Muscle of arm (tissue), 12 donors: ENCODE results near the gene AUNIP. TPM values are rescaled to one million over a fixed set of nuclear protein-coding genes. Genes with fewer than 3 reads are reported as not detected.

Experiments
- DNase-seq: peaks from one replicate; pipeline ENCODE4 v3.0.0-alpha.2; 2013
- polyA plus RNA-seq, 12 donors: library from polyadenylated mRNA; unstranded; fragments of 120-200 nt; gene quantifications; one replicate each; pipeline ENCODE4 v1.2.1, GENCODE V29; 2013; ENCODE audit not compliant: insufficient read length in 12 of 12

Gene AUNIP
- polyA plus RNA-seq, 12 donors = 0.62 to 2.2 (median 1.4) TPM; not detected in 2

DNA sequence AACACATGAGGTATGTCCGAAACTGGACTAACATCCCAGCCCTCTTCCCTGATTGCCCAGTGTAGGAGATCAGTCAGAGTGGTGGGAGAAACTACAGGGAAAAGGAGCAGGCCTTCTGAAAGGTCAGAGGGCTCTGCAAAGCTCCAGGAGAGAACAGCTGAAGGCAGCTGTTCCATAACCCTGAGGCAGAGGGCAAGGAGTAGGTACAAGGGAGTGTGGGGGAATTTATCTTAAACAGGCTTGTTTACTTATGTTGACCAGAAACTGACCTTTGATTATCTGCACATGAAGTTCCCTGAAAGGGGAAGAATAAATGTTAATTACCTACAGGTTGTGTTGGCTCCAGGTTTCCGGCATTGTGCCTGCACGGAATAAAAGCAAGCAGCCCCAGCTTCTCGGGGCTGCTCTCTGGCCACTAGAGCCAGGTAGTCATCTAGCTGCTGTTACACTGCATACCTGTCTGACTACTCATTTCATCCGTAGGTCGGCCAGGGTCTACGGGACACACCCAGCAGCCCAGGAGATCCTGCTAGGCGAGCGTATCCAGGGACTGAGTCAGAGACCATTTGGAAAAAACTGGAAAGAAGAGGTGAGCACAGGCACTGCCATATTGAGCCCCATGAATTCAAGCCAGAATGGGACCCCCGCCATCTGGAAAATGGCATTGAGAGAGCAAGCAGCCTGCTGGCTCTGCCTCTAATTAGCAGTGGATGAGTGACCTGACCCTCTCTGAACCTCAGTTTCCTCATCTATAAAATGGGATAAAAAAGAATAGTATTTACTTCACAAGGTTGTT, 31.2 kb upstream of the AUNIP start:
- no peak for DNase-seq

DNA sequence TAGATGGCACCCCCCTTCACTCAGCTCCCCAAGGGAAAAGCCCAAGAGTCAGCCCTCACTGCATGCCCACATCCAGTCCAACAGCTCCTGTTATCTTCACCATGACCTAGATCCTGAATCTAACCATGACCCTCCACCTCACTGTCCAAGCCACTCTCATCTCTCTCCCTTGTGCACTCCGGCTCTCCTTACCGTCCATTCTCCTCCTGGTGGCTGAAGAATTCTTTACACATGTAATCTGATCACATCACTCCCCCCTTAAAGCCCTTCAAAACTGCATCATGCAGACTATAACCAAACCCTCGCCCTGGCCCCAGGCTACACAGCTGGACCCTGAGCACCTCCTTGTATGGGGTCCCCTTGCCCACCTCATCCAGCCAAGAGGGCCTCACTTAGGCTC, 30.2 kb upstream of the AUNIP start:
- DNase-seq = no peak

DNA sequence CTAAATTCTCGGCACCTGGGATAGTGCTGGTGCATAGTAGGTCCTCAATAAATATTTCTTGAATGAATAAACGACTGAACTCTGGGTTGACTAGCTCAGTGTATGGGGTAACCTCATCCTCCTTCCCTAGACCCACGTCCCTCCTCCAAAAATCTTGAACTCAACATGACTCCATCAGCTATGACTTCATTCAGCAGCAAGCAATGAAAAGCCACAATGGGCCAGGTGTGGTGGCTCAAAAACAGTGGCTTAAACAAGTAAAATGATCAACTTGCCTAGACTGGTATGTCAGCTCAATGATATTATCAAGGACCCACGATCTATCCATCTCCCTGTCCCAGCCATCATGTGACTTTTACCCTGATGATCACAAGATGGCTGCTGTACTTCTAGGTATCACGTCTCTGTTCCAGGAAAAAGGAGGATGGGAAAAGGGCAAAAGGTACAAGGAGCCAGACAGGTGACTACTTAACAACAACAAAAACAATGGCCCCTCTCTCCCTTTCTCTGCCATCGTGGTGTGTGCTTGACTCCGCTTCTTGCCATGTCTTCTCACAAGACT, 29.2 kb upstream of the AUNIP start:
- no peak for DNase-seq

DNA sequence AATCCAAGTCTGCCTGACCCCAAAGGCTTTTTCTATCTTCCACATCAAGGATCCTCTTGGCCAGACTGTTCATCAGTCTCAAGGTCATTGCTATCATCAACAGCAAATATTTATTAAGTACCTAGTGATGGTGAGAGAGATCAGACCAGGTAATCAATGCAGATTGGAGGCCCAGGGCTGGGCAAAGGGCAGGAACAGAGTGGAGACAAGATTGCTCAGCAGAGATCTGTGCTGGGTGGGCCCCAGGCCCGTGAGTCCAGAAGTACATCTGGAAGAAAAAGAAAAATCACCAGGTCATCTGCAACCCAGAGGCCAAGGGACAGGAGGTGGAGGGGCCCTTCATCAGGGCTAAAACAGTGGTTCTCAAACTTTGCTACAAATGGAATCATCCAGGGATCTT, 26.3 kb upstream of the AUNIP start:
- no peak for DNase-seq

GRCh38 chr1:25881266-25881665, 22.0 kb upstream of the AUNIP start:
- DNase-seq = no peak

DNA sequence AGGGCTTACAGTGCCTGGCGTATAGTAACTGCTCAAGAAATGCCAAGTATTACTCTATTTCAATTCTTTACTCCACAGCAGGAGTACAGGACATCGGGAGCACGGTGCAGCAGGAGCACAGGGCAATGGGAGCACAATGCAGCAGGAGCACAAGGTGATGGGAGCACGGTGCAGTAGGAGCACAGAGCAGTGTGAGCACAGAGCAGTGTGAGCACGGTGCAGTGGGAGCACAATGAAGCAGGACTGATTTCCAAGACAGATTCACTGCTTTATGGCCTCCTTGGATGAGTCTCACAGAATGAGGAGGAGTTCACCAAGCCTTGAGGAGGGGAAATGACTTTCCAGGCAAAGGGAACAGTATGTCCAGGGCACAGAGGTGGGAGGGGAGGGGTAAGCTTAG, 21.3 kb upstream of the AUNIP start:
- no peak for DNase-seq

GRCh38 chr1:25879675-25880074, 20.4 kb upstream of the AUNIP start:
- no peak for DNase-seq

- DNase-seq = no peak
Observed at GRCh38 chr1:25878690-25879089, 19.4 kb upstream of the AUNIP start.

DNA sequence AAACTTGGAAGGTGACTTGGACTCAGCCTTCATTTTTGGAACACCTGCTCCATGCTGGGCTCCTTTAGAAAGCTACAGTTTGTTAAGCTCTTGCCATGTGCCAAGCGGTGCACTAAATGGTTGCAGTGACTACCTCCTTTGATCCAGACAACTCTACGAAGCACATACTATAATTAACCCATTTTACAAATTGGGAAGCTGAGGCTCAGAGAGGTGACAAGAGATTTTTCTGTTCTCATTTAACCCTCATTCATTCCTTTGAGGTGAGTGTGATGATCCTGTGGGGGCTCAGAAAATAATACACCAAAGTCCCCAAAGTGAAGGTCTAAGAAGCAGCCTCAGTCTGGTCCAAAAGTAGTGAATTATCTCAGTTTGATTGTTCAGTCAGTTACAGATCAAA, 17.9 kb upstream of the AUNIP start:
- DNase-seq = no peak

DNA sequence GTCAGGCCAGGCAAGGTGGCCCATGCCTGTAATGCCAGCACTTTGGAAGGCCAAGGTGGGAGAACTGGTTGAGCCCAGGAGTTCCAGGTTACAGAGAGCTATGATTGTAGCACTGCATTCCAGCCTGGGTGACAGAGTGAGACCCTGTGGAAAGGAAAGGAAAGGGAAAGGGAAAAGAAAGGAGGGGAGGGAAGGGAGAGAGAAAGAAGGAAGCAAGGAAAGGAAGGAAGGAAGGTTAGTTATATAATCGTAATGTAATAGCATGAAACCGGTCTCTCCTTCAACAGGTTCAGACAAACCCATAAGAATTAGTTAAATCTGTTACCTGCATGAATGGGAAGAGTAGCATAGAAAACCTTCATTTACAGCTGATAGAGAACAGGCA, 17.4 kb upstream of the AUNIP start:
- DNase-seq = no peak

GRCh38 chr1:25875856-25876692, 16.8 kb upstream of the AUNIP start:
- no peak for DNase-seq

DNA sequence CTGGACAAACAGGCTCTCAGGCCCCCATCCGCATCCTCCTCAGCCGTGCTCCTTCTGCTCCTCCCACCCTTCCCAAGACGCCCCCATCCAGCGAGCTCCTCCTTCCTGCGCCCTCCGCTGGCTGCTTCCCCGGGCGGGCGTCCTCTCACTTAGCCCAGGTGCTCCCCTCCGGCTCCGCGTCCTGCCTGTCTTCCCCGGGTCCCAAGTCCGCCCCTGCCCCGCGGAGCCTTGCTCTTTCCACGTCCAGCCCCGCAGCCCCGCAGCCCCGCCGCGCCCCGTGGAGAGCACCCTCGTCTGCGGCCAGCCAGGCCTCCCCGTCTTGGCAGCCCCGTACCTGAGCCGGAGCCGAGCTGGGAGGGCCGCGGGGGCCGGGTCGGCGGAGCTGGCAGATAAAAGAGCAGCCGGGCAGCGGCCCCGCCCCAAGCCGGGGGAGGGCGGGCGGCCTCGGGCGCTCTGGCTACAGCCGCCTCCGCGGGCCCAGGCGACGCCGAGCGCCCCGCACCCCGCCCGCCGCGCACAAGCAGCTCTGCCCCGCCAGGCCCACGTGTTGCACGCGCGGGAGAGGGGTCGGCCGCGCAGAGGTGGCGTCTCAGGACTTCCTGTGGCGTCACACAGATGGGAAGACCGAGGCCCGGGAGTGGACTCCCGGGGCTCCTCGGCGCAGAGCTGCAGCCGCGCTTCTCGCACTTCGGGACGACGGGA, 16.0 kb upstream of the AUNIP start, which contains the start of gene PAQR7:
TSS of gene PAQR7 (minus strand) at position 555 of the 702 bp plus-strand sequence. CDS start 11,869 bp downstream, outside the sequence.
- DNase-seq = peak; percentile 77

- no peak for DNase-seq
Observed at GRCh38 chr1:25874635-25875153, 15.4 kb upstream of the AUNIP start.

DNA sequence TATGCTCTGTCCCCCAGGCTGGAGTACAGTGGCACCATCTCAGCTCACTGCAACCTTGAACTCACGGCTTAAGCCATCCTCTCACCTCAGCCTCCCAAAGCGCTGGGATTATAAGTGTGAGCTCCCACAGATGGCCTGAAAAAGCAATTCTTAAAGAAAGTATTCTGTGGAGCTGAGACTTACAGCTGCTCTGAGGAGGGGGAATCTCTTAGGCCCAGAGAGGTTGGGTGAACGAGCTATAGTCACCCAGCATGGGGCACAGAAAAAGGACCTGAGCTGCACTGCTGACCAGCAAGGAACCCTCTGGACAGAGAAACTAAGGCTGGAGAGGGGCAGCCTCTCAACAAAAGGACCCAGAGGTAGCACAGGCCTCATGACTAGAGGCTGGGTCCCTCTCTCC, 15.0 kb upstream of the AUNIP start:
- no peak for DNase-seq

DNA sequence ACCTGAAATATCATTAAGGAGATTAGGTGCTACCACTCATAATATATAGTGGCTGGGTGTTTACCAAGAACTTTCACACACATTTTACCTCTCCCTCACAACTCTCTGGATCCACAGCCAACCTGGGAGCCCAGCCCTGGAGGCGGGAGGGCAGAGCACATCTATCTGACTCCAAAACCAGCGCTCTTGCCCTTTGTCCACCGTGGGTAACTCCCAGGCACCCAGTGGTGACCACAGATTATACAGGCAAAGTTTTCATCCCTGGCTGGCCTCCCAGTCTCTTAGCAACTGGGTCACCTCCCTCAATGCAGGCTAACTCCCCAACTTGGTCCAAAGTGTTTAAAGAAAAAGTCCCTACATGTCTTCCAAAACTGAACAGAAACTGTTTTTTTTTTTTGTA, 13.9 kb upstream of the AUNIP start:
- no peak for DNase-seq

- DNase-seq = no peak
Observed at GRCh38 chr1:25872713-25873112, 13.5 kb upstream of the AUNIP start.

- DNase-seq = no peak
Observed at GRCh38 chr1:25871704-25872494, 12.6 kb upstream of the AUNIP start.

DNA sequence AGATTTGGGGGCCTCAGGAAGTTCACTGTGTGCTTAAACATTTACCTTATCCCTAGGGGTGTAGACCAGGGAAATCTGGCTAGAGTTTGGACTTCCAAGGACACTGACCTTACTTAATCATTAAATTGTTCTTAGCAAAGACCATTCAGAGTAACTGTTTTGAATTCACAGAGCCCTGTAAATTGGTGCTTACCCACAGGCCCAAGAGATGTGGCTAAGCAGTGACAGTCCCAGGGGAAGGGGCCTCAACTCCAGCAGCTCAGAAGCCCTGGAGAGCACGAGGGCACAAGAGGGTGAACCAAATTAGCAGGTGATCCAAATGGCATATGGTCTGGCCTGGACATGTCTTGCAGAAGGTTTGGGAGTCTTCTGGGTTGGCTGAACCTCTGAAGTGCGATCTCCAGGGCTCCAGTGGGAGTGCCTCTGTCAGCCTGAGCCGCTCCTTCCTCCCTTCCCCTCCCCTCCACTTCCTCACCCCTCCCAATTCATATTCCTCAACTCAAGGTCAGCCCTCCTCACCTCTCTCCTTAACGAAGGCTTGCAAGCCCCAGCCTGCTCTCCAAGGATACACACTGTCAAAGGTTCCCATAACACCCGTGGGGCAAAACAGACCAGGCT, 11.9 kb upstream of the AUNIP start:
- DNase-seq = no peak

GRCh38 chr1:25870614-25871013, 11.4 kb upstream of the AUNIP start:
- no peak for DNase-seq

- no peak for DNase-seq
Observed at GRCh38 chr1:25869909-25870606, 10.8 kb upstream of the AUNIP start.
